ENCODE results near the gene CSRP3.

The CSRP3 gene

GRCh38 chr11:19226378-19227195, 24.8 kb upstream of the CSRP3 start:
- no peak overlapping the region for H2AFZ ChIP-seq (ENCODE audit: low read depth, low read length, severe bottlenecking)
- H4K20me1 ChIP-seq (ENCODE audit: low read depth, low read length), result no peaks in the 10 kb centered on the region
- no peaks in the 10 kb centered on the region for H3K27me3 ChIP-seq (ENCODE audit: low read length)
- no peak overlapping the region for H3K4me3 ChIP-seq (ENCODE audit: insufficient read depth, low read length, poor library complexity, severe bottlenecking)
- no peaks in the 10 kb centered on the region for H3K9me3 ChIP-seq (ENCODE audit: insufficient read depth, low read length)
- H3K4me2 ChIP-seq (ENCODE audit: low read depth, low read length, poor library complexity, severe bottlenecking), result no peak overlapping the region
- TF ChIP-seq CTCF (IDR thresholded peaks at IDR 0.05; ENCODE audit: insufficient read depth, low read length, poor library complexity, severe bottlenecking) (no peak), EZH2phosphoT487 (conservative IDR thresholded peaks at IDR 0.05; ENCODE audit: low read length) (no peak)
- peaks cover 79% of the 10 kb centered on the region for H3K36me3 ChIP-seq (ENCODE audit: low read length)
- no peaks in the 10 kb centered on the region for H3K79me2 ChIP-seq (ENCODE audit: insufficient read depth, low read length)
- no peak overlapping the region for H3K9ac ChIP-seq (ENCODE audit: low read length)
- H3K27ac ChIP-seq (ENCODE audit: low read depth, low read length), result no peak overlapping the region
- no peaks in the 10 kb centered on the region for H3K9me2 ChIP-seq (replicated peaks; ENCODE audit: insufficient read depth, low read length)
- peaks cover 24% of the 10 kb centered on the region for H3F3A ChIP-seq (ENCODE audit: insufficient read depth)

- Histone ChIP-seq H3F3A (ENCODE audit: insufficient read depth) (peaks cover 33% of the 10 kb centered on the region), H3K27me3 (ENCODE audit: low read length) (no peaks in the 10 kb centered on the region), H3K9ac (ENCODE audit: low read length) (no peak overlapping the region), H3K79me2 (ENCODE audit: insufficient read depth, low read length) (no peaks in the 10 kb centered on the region), H3K36me3 (ENCODE audit: low read length) (peaks cover 69% of the 10 kb centered on the region), H3K9me2 (replicated peaks; ENCODE audit: insufficient read depth, low read length) (no peaks in the 10 kb centered on the region), H4K20me1 (ENCODE audit: low read depth, low read length) (no peaks in the 10 kb centered on the region), H2AFZ (ENCODE audit: low read depth, low read length, severe bottlenecking) (no peak overlapping the region), H3K4me3 (ENCODE audit: insufficient read depth, low read length, poor library complexity, severe bottlenecking) (no peak overlapping the region), H3K4me2 (ENCODE audit: low read depth, low read length, poor library complexity, severe bottlenecking) (no peak overlapping the region), H3K9me3 (ENCODE audit: insufficient read depth, low read length) (no peaks in the 10 kb centered on the region), H3K27ac (ENCODE audit: low read depth, low read length) (no peak overlapping the region)
- TF ChIP-seq EZH2phosphoT487 (conservative IDR thresholded peaks at IDR 0.05; ENCODE audit: low read length) (no peak), CTCF (IDR thresholded peaks at IDR 0.05; ENCODE audit: insufficient read depth, low read length, poor library complexity, severe bottlenecking) (no peak)
Observed at GRCh38 chr11:19225581-19225980, 23.8 kb upstream of the CSRP3 start.

GRCh38 chr11:19225123-19225522, 23.3 kb upstream of the CSRP3 start:
- Histone ChIP-seq H3K4me2 (ENCODE audit: low read depth, low read length, poor library complexity, severe bottlenecking) (no peak overlapping the region), H3F3A (ENCODE audit: insufficient read depth) (peaks cover 38% of the 10 kb centered on the region), H2AFZ (ENCODE audit: low read depth, low read length, severe bottlenecking) (no peak overlapping the region), H3K9me3 (ENCODE audit: insufficient read depth, low read length) (no peaks in the 10 kb centered on the region), H3K9me2 (replicated peaks; ENCODE audit: insufficient read depth, low read length) (no peaks in the 10 kb centered on the region), H3K27ac (ENCODE audit: low read depth, low read length) (no peak overlapping the region), H3K4me3 (ENCODE audit: insufficient read depth, low read length, poor library complexity, severe bottlenecking) (no peak overlapping the region), H3K79me2 (ENCODE audit: insufficient read depth, low read length) (no peaks in the 10 kb centered on the region), H3K27me3 (ENCODE audit: low read length) (no peaks in the 10 kb centered on the region), H4K20me1 (ENCODE audit: low read depth, low read length) (no peaks in the 10 kb centered on the region), H3K9ac (ENCODE audit: low read length) (no peak overlapping the region), H3K36me3 (ENCODE audit: low read length) (peaks cover 64% of the 10 kb centered on the region)
- TF ChIP-seq EZH2phosphoT487 (conservative IDR thresholded peaks at IDR 0.05; ENCODE audit: low read length), result no peak
- no peak for TF ChIP-seq CTCF (IDR thresholded peaks at IDR 0.05; ENCODE audit: insufficient read depth, low read length, poor library complexity, severe bottlenecking)

Data from SU-DHL-6 (cell line).